Inferior parietal cortex (tissue), 1 donor: ENCODE results near the gene CADM3.
A peak's percentile ranks its signal among the peaks of the same experiment; 100 is the strongest.

Source experiments
- DNase-seq: peaks from one replicate; pipeline ENCODE4 v3.0.0-alpha.2; 2016; ENCODE audit errors: extremely low spot score

Gene CADM3

GRCh38 chr1:159172614-159173291 is 1.3 kb downstream of the CADM3 start:
- DNase-seq, result no peak

GRCh38 chr1:159173320-159173719 is 1.9 kb downstream of the CADM3 start:
- DNase-seq, result no peak

- no peak for DNase-seq
Measured at GRCh38 chr1:159175571-159175970, 4.2 kb downstream of the CADM3 start.

GRCh38 chr1:159177272-159177907 is 6.0 kb downstream of the CADM3 start:
- no peak for DNase-seq

- no peak for DNase-seq
Measured at GRCh38 chr1:159179906-159180305, 8.5 kb downstream of the CADM3 start.

GRCh38 chr1:159180516-159180915 is 9.1 kb downstream of the CADM3 start:
- no peak for DNase-seq

- DNase-seq, result no peak
Measured at GRCh38 chr1:159181328-159182024, 10.1 kb downstream of the CADM3 start.

- no peak for DNase-seq
Measured at GRCh38 chr1:159184201-159184600, 12.8 kb downstream of the CADM3 start.

GRCh38 chr1:159185121-159185520 is 13.7 kb downstream of the CADM3 start:
- no peak for DNase-seq

- DNase-seq, result no peak
Measured at GRCh38 chr1:159187033-159187432, 15.6 kb downstream of the CADM3 start.

GRCh38 chr1:159187647-159188374 is 16.4 kb downstream of the CADM3 start:
- no peak for DNase-seq

GRCh38 chr1:159188375-159188788 is 17.0 kb downstream of the CADM3 start:
- no peak for DNase-seq

- no peak for DNase-seq
Measured at GRCh38 chr1:159190441-159190840, 19.0 kb downstream of the CADM3 start.

GRCh38 chr1:159196543-159196942 is 25.1 kb downstream of the CADM3 start:
- no peak for DNase-seq

GRCh38 chr1:159197561-159198557 is 26.4 kb downstream of the CADM3 start:
- peak; percentile 91 for DNase-seq

GRCh38 chr1:159199901-159200300 is 28.5 kb downstream of the CADM3 start:
- no peak for DNase-seq

GRCh38 chr1:159200769-159201168 is 29.4 kb downstream of the CADM3 start:
- no peak for DNase-seq

- no peak for DNase-seq
Measured at GRCh38 chr1:159201642-159202041, 30.2 kb downstream of the CADM3 start.

- no peak for DNase-seq
Measured at GRCh38 chr1:159203610-159204009, 32.2 kb downstream of the CADM3 start.

GRCh38 chr1:159204161-159205141 is 33.0 kb downstream of the CADM3 start, which contains the start of gene ACKR1:
TSS of gene ACKR1 (plus strand) at chr1:159204875. CDS start at chr1:159204960, 85 bp downstream.
- no peak for DNase-seq
